Measurements from ENCODE around the gene DLG3. TPM values are rescaled to one million over a fixed set of nuclear protein-coding genes. Genes with fewer than 3 reads are reported as not detected.

DLG3 gene
- total and polyA plus RNA-seq, 11 donors, result 6.1 to 14.8 (median 9.6) TPM

GRCh38 chrX:70477734-70478075 is 33.1 kb downstream of the DLG3 start:
- TF ChIP-seq POLR2A (IDR thresholded peaks at IDR 0.05), result no peak
- TF ChIP-seq, protein P1, sequence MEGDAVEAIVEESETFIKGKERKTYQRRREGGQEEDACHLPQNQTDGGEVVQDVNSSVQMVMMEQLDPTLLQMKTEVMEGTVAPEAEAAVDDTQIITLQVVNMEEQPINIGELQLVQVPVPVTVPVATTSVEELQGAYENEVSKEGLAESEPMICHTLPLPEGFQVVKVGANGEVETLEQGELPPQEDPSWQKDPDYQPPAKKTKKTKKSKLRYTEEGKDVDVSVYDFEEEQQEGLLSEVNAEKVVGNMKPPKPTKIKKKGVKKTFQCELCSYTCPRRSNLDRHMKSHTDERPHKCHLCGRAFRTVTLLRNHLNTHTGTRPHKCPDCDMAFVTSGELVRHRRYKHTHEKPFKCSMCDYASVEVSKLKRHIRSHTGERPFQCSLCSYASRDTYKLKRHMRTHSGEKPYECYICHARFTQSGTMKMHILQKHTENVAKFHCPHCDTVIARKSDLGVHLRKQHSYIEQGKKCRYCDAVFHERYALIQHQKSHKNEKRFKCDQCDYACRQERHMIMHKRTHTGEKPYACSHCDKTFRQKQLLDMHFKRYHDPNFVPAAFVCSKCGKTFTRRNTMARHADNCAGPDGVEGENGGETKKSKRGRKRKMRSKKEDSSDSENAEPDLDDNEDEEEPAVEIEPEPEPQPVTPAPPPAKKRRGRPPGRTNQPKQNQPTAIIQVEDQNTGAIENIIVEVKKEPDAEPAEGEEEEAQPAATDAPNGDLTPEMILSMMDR (IDR thresholded peaks at IDR 0.05), result no peak
- Histone ChIP-seq H3K4me3 (no peak overlapping the region), H3K27ac (peak overlapping the region in 8 of 12 donors; percentile 23 to 87 (median 52)), H3K4me1 (peaks cover 0 to 48% (median 13%) of the 10 kb centered on the region in 12 donors), H3K36me3 (no peaks in the 10 kb centered on the region), H3K9me3 (no peaks in the 10 kb centered on the region), H3K27me3 (peaks cover 0 to 50% (median 0%) of the 10 kb centered on the region in 9 donors)
- WGBS, 4 donors, result 30 to 48% (median 44%) methylated on average over 4 of the region's 4 CpGs
- intact Hi-C loops (cut with DNase I), result loop anchor here in 1 of 10 donors (2.0 kb wide), 1 partner anchor 21 kb away; no protein-coding TSS in a partner anchor
- no peak for ATAC-seq
- no peak for DNase-seq

DNA sequence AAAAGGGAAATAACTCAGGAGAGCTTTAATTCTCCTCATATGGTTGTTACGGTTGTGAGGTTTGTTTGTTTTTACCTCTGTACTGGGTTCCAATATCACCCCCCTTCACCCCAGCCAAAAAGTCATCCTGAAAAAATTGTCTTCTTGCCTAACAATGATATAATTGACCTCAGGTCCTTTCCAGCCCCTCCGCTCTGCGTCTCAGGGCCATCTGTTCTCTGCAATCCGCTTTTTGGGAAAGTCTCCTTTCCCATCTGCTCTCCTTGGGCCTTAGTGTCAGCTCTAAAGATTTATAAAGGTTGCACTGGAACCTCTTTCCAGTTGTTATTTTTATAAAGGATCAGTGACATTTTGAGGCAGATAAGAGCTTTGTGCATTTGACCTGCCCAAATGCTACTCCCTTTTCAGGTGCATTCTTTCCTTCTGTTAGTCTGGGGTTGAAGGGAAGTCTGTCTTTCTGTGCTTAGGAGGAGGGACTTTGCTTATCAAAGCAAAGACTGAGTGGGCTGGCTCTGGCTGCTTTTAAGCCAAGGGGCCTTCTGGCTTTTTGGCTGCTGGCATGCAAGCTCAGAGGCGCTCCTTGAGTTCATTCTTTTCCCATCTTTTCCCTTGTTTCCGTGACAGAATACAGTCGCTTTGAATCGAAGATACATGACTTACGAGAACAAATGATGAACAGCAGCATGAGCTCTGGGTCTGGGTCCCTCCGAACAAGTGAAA is 34.1 kb downstream of the DLG3 start:
- no peak for TF ChIP-seq POLR2A (IDR thresholded peaks at IDR 0.05)
- TF ChIP-seq, protein P1 (IDR thresholded peaks at IDR 0.05), result no peak
- Histone ChIP-seq H3K36me3 (no peaks in the 10 kb centered on the region), H3K4me1 (peaks cover 0 to 48% (median 13%) of the 10 kb centered on the region in 12 donors), H3K4me3 (peak overlapping the region in 1 of 12 donors; percentile 4), H3K27ac (peak overlapping the region in 11 of 12 donors; percentile 5 to 87 (median 69)), H3K9me3 (no peaks in the 10 kb centered on the region), H3K27me3 (peaks cover 0 to 50% (median 0%) of the 10 kb centered on the region in 9 donors)
- no peak for ATAC-seq
- intact Hi-C loops (cut with DNase I), result no loop called here
- DNase-seq, result no peak
- 50 to 74% (median 63%) methylated on average over 10 of the region's 10 CpGs for WGBS, 4 donors

DNA sequence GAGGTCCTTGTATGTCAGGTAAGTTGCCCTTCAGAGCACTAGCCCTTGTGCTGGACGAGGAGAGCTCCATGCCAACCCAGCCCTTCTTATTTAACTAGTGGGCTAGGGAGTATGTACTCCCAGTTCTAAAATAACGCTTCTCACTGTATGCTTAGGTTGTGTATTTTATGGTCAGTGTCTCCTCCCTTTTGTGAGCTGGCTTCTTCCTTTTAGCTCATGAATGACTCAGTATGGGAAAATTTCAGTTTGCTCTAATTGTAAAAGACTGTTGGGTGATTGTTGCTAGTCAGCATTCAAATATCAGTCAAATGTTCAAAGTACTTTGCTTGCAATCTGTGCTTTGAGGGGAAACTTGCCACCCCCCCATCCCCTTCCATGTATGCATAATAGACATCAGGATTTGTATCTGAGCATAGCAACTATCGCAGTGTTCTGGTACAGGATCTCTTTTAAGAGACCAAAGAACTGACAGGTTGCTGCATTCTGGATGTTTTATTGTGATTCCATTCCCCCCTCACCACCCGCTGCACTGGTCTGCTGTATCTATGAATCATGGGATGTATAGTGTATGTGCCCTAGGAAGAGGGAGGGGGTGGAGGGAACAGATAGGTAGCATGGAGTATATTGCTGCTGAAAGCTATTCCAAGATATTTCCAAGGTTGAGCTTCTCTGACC is 34.7 kb downstream of the DLG3 start:
- Histone ChIP-seq H3K36me3 (no peaks in the 10 kb centered on the region), H3K27ac (peak overlapping the region in 11 of 12 donors; percentile 5 to 87 (median 69)), H3K27me3 (peaks cover 0 to 50% (median 0%) of the 10 kb centered on the region in 9 donors), H3K9me3 (no peaks in the 10 kb centered on the region), H3K4me3 (peak overlapping the region in 1 of 12 donors; percentile 4), H3K4me1 (peaks cover 0 to 48% (median 13%) of the 10 kb centered on the region in 12 donors)
- no peak for DNase-seq
- TF ChIP-seq, protein P1 (IDR thresholded peaks at IDR 0.05), result no peak
- no peak for TF ChIP-seq POLR2A (IDR thresholded peaks at IDR 0.05)
- peak in 2 of 4 donors; percentile 3 to 10 for ATAC-seq
- WGBS, 4 donors, result 47 to 64% (median 55%) methylated on average over 4 of the region's 4 CpGs
- intact Hi-C loops (cut with DNase I), result no loop called here

Data from heart left ventricle (tissue), 16 donors.